GM10847 (cell line): ENCODE measurements around the gene ARHGAP44.

Experiments used
- POLR2A ChIP-seq: IDR thresholded peaks from 2 replicates; pipeline ENCODE4 v1.6.1; 2011; ENCODE audit not compliant: insufficient read length; ENCODE audit errors: extremely low read depth

The ARHGAP44 gene

GRCh38 chr17:13030459-13031300, 241.4 kb downstream of the ARHGAP44 start:
- TF ChIP-seq POLR2A: no peak

GRCh38 chr17:13031718-13032350, 242.5 kb downstream of the ARHGAP44 start:
- TF ChIP-seq POLR2A: no peak

DNA sequence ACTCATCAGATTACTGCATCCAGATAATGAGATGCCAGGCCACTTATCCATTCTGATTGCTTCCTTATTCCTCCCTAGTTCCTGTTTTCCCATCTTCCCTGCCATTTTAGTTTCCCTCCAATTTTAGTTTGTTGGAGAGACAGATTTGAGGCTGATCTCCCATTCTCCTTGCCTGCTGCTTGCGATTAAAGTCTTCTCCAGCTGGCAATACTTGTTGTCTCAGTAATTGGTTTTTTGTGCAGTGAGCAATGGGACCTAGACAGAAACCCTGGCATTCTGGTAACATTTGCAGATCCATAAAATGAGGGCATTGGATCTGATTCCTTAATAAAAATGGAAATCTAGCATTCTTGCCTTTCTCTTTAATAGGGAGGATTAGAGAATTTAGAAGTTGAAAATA, 246.1 kb downstream of the ARHGAP44 start:
- no peak for TF ChIP-seq POLR2A

GRCh38 chr17:13036751-13037150, 247.5 kb downstream of the ARHGAP44 start:
- TF ChIP-seq POLR2A: no peak

DNA sequence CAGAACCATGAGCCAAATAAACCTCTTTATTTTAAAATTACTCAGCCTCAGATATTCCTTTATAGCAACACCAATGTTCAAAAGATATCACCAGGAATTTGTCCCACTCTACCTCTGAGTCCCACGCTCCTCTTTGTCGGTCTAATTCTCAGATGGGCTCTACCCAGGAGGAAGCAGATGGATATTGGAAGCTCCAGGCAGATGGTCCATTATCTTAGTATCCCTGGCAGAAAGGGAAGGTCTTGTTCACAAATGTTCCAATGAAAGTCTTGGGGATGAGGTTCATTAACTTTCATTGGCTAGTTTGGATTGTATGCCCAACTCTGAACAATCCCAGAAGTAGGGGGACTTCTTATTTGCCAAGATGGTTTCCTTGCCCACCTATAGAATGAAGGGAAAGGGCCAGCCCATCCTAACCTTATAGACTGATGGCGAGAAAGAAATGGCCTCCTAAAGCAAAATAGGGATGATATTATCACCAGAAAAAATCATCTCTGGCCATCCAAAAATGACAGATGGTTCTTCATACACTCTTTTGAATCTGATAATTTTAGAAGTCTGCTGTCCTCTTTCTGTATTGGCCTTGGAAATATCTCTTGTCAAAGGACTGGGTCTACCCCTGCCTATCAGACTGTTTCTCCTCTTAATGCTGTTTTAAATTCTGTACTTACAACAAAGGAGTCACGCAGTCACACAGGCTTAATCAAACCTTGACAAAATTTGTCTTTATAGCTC, 249.8 kb downstream of the ARHGAP44 start:
- no peak for TF ChIP-seq POLR2A
